GM12878 (cell line): ENCODE measurements around the gene RNPEP. TPM values are rescaled to one million over a fixed set of nuclear protein-coding genes. Genes with fewer than 3 reads are reported as not detected.

Experiments used
- ATAC-seq: fragments of 200-7000 bp; cut with Tn5 transposase; 3 replicates; pipeline ENCODE4 v1.9.1; 2020; ENCODE audit warnings: mild to moderate bottlenecking, moderate library complexity
- BruUV-seq: library from RNA; stranded (reverse); fragments of 400-500 nt; replicated peaks from 2 replicates; lab custom pipeline; 2021; lab: Mats Ljungman, UMichigan
- CTCF ChIA-PET: fragments of 300-600 bp; sonication (Branson Sonifier 250); formaldehyde crosslinking; extraction: SDS; loops from one replicate; lab custom pipeline; 2021; ENCODE audit warnings: inconsistent platforms; lab: Yijun Ruan, JAX
- POLR2A ChIA-PET: fragments of 350-600 bp; formaldehyde crosslinking; extraction: SDS; loops from one replicate; lab custom pipeline; 2021; ENCODE audit warnings: inconsistent platforms; lab: Charles Lee
- RAD21 ChIA-PET: fragments of 300-600 bp; sonication (Branson Sonifier 250); formaldehyde crosslinking; loops from one replicate; lab custom pipeline; 2023; ENCODE audit warnings: antibody characterized with exemption; ENCODE audit not compliant: unreplicated experiment; lab: Charles Lee
- SMC1A ChIA-PET: fragments of 300-600 bp; sonication (Branson Sonifier 250); formaldehyde crosslinking; loops from one replicate; lab custom pipeline; 2023; ENCODE audit not compliant: unreplicated experiment, uncharacterized antibody; lab: Charles Lee
- DNase-seq: peaks from one replicate; pipeline ENCODE4 v3.0.0-alpha.2; 2011; ENCODE audit warnings: low read depth, low spot score
- FAIRE-seq: peaks from 3 replicates; lab custom pipeline; 2011; peaks lifted over from hg19 to GRCh38; lab: Jason Lieb, UNC
- H2AFZ ChIP-seq: 2 replicates; pipeline ENCODE4 v1.6.0; 2011; ENCODE audit warnings: low read depth, low read length, control low read depth; ENCODE audit not compliant: control insufficient read depth
- H3K27ac ChIP-seq: 2 replicates; pipeline ENCODE4 v1.5.1; 2011; ENCODE audit warnings: control low read depth; ENCODE audit not compliant: control insufficient read depth, insufficient read depth
- H3K27me3 ChIP-seq, 2 experiments: replicated peaks in 1 of 2; 2 replicates each; pipeline versions ENCODE4 v1.6.0 to v1.6.1; 2011; ENCODE audit warnings: low read length in 1 of 2; ENCODE audit not compliant: control insufficient read depth in 2 of 2, insufficient read depth in 2 of 2
- H3K36me3 ChIP-seq, 2 experiments: 2 replicates each; pipeline ENCODE4 v1.5.1; 2011; ENCODE audit warnings: low read length in 1 of 2; ENCODE audit not compliant: control insufficient read depth in 2 of 2, insufficient read depth in 2 of 2
- H3K4me1 ChIP-seq: 2 replicates; pipeline ENCODE4 v1.6.1; 2011; ENCODE audit warnings: mild to moderate bottlenecking, low read length, moderate library complexity, mixed read lengths; ENCODE audit not compliant: control insufficient read depth, insufficient read depth
- H3K4me2 ChIP-seq: 2 replicates; pipeline ENCODE4 v1.6.0; 2011; ENCODE audit warnings: control low read depth; ENCODE audit not compliant: control insufficient read depth, insufficient read depth
- H3K4me3 ChIP-seq: fragments of 200-600 bp; sonication (generic); 2 replicates; pipeline ENCODE4 v1.5.1; 2016
- H3K79me2 ChIP-seq: 2 replicates; pipeline ENCODE4 v1.6.0; 2011; ENCODE audit warnings: low read length; ENCODE audit not compliant: control insufficient read depth, insufficient read depth
- H3K9ac ChIP-seq: 2 replicates; pipeline ENCODE4 v1.8.0; 2011; ENCODE audit warnings: low read length, control low read depth, mixed read lengths; ENCODE audit not compliant: control insufficient read depth, insufficient read depth
- H3K9me3 ChIP-seq: replicated peaks from 3 replicates; pipeline ENCODE4 v1.5.1; 2011; ENCODE audit warnings: mild to moderate bottlenecking, low read length; ENCODE audit not compliant: control insufficient read depth, insufficient read depth
- H4K20me1 ChIP-seq: 2 replicates; pipeline ENCODE4 v1.6.0; 2011; ENCODE audit not compliant: control insufficient read depth, insufficient read depth
- BACH1 ChIP-seq: fragments of 450-650 bp; IDR thresholded peaks from 2 replicates; pipeline ENCODE4 v1.6.1; 2017; ENCODE audit warnings: mild to moderate bottlenecking, borderline replicate concordance
- IRF3 ChIP-seq: fragments of 450-650 bp; IDR thresholded peaks from 2 replicates; pipeline ENCODE4 v1.6.1; 2014; ENCODE audit warnings: mild to moderate bottlenecking
- IRF4 ChIP-seq: IDR thresholded peaks from 2 replicates; pipeline ENCODE4 v1.6.1; 2011; ENCODE audit warnings: low read depth, low read length
- MTA2 ChIP-seq: fragments of 450-650 bp; IDR thresholded peaks from 2 replicates; pipeline ENCODE4 v1.6.1; 2016; ENCODE audit warnings: low read depth, mild to moderate bottlenecking, moderate library complexity
- NR2C2 ChIP-seq: IDR thresholded peaks from 2 replicates; pipeline ENCODE4 v1.6.1; 2011; ENCODE audit warnings: borderline replicate concordance, low read depth; ENCODE audit not compliant: control insufficient read depth, insufficient read length
- POLR2A ChIP-seq: IDR thresholded peaks from 2 replicates; pipeline ENCODE4 v1.6.1; 2011; ENCODE audit warnings: low read depth, mild to moderate bottlenecking, low read length
- RAD51 ChIP-seq: fragments of 450-650 bp; IDR thresholded peaks from 2 replicates; pipeline ENCODE4 v1.6.1; 2016; ENCODE audit warnings: moderate library complexity, mild to moderate bottlenecking, inconsistent platforms
- SKIL ChIP-seq: fragments of 450-650 bp; IDR thresholded peaks from 2 replicates; pipeline ENCODE4 v1.6.1; 2017; ENCODE audit warnings: mild to moderate bottlenecking, low read depth, inconsistent platforms; ENCODE audit not compliant: poor library complexity, severe bottlenecking
- SMARCA5 ChIP-seq: fragments of 450-650 bp; IDR thresholded peaks from 2 replicates; pipeline ENCODE4 v1.6.1; 2017; ENCODE audit warnings: mild to moderate bottlenecking
- SRF ChIP-seq, 2 experiments: IDR thresholded peaks; 2 replicates each; pipeline ENCODE4 v1.6.1; 2011; ENCODE audit warnings: low read depth in 2 of 2, low read length in 2 of 2, mild to moderate bottlenecking in 1 of 2, moderate library complexity in 1 of 2
- STAT3 ChIP-seq: IDR thresholded peaks from 2 replicates; pipeline ENCODE4 v1.6.1; 2011; ENCODE audit warnings: low read depth, low read length, improper control_type of control experiment
- YY1 ChIP-seq: IDR thresholded peaks from 2 replicates; pipeline ENCODE4 v1.6.1; 2011; ENCODE audit warnings: low read depth, mild to moderate bottlenecking, low read length
- ZNF207 ChIP-seq: fragments of 450-650 bp; IDR thresholded peaks from 2 replicates; pipeline ENCODE4 v1.6.1; 2014; ENCODE audit warnings: antibody characterized with exemption, mild to moderate bottlenecking, borderline replicate concordance
- ZNF384 ChIP-seq: IDR thresholded peaks from 2 replicates; pipeline ENCODE4 v1.6.1; 2012; ENCODE audit warnings: low read depth, mild to moderate bottlenecking, low read length, improper control_type of control experiment, borderline replicate concordance
- WGBS: methylation state at CpG from one replicate; pipeline ENCODE4 v1.1.6; 2016; ENCODE audit warnings: low lambda C conversion rate; ENCODE audit not compliant: insufficient replicate concordance, insufficient coverage; ENCODE audit errors: missing lambda C conversion rate; 5-methylcytosine and 5-hydroxymethylcytosine counted together
- in situ Hi-C: fragments of 300-500 bp; cut with MboI; formaldehyde crosslinking; loops from 9 replicates; pipeline ENCODE4 v1.14.3; 2018; ENCODE audit warnings: mixed read lengths
- intact Hi-C: fragments of 100-400 bp; cut with micrococcal nuclease; formaldehyde crosslinking; loops from one replicate; pipeline ENCODE4 v1.14.2; 2022; ENCODE audit not compliant: unreplicated experiment
- polyA plus RNA-seq, 11 experiments: library from polyadenylated mRNA; depleted of rRNA in 4 of 11; unstranded in 6 of 11; stranded (reverse) in 5 of 11; fragments of >200 nt; fragmentation: Nextera tagmentation in 4 of 11; fragmentation: Illumina TruSeq in 1 of 11; extraction: Ambion mirVana in 4 of 11; extraction: Trizol in 1 of 11; gene quantifications; 1 replicate in 1 of 11; 2 replicates in 10 of 11; pipeline versions ENCODE4 v1.2.1 to v1.2.3, GENCODE V29; 2011 to 2016; ENCODE audit warnings: inconsistent platforms in 2 of 11, missing spikeins in 2 of 11, low read depth in 1 of 11
- total RNA-seq, 4 experiments: library from RNA; depleted of rRNA in 3 of 4; stranded (reverse); fragments of >200 nt in 3 of 4; fragmentation: Illumina TruSeq in 1 of 4; extraction: Trizol in 1 of 4; gene quantifications; 2 replicates each; pipeline versions ENCODE4 v1.2.1 to v1.2.3, GENCODE V29; 2013 to 2021
- TF ChIP-seq, protein P1 (sequence below): fragments of 450-650 bp; formaldehyde crosslinking; IDR thresholded peaks from 2 replicates; pipeline ENCODE4 v1.4.0; 2020; ENCODE audit warnings: mild to moderate bottlenecking, moderate library complexity
- TF ChIP-seq, protein P2 (sequence below): IDR thresholded peaks from 2 replicates; pipeline ENCODE4 v1.6.1; 2012; ENCODE audit warnings: low read depth, low read length, improper control_type of control experiment
- TF ChIP-seq, protein P3 (sequence below): fragments of 150-350 bp; IDR thresholded peaks from 2 replicates; pipeline ENCODE4 v1.6.1; 2014; ENCODE audit warnings: mild to moderate bottlenecking, low read depth, low read length

The RNPEP gene
- total and polyA plus RNA-seq, 10 of the 15 experiments (the other 5 are each of a cell fraction or from before 2014, with no cell fraction given), result 18.3 to 68.2 (median 44.6) TPM

- Histone ChIP-seq H3K27ac (no peak overlapping the region), H3K36me3 (no peaks in the 10 kb centered on the region), H2AFZ (no peak overlapping the region), H3K9me3 (no peaks in the 10 kb centered on the region), H3K27me3 (no peaks in the 10 kb centered on the region), H4K20me1 (no peaks in the 10 kb centered on the region), H3K4me3 (no peak overlapping the region), H3K79me2 (no peaks in the 10 kb centered on the region), H3K4me1 (no peaks in the 10 kb centered on the region; the same call in 1 of the 2 replicates), H3K9ac (no peak overlapping the region), H3K4me2 (no peak overlapping the region)
- ChIA-PET RAD21 (interaction anchor here (0.5 to 1.6 kb wide), 2 partner anchors 14 to 196 kb away, joined by 3 read pairs; no protein-coding TSS in a partner anchor), CTCF (interaction anchor here (1.0 to 1.4 kb wide), 3 partner anchors 9 to 120 kb away, joined by 3 to 4 read pairs (median 3); no protein-coding TSS in a partner anchor), POLR2A (interaction anchor here (2.0 kb wide), 1 partner anchor 19 kb away, joined by 12 read pairs; no protein-coding TSS in a partner anchor), SMC1A (interaction anchor here (0.9 kb wide), 1 partner anchor 78 kb away, joined by 3 read pairs; no protein-coding TSS in a partner anchor)
- in situ Hi-C loops, result no loop called here
- ATAC-seq (no peak), FAIRE-seq (no peak), DNase-seq (no peak)
- 89% methylated on average over 3 of the region's 3 CpGs for WGBS
- intact Hi-C loops, result no loop called here
- no TSS peak for BruUV-seq
- no peak for TF ChIP-seq BACH1
- TF ChIP-seq MTA2, result no peak
- TF ChIP-seq NR2C2, result no peak
- no peak for TF ChIP-seq STAT3
- TF ChIP-seq SRF (IDR thresholded peaks at IDR 0.05; ENCODE audit: low read depth in 2 of 2, low read length in 2 of 2), result no peak
- TF ChIP-seq ZNF384, result no peak
- TF ChIP-seq ZNF207, result no peak
- no peak for TF ChIP-seq RAD51
- no peak for TF ChIP-seq IRF4
- TF ChIP-seq, protein P1, sequence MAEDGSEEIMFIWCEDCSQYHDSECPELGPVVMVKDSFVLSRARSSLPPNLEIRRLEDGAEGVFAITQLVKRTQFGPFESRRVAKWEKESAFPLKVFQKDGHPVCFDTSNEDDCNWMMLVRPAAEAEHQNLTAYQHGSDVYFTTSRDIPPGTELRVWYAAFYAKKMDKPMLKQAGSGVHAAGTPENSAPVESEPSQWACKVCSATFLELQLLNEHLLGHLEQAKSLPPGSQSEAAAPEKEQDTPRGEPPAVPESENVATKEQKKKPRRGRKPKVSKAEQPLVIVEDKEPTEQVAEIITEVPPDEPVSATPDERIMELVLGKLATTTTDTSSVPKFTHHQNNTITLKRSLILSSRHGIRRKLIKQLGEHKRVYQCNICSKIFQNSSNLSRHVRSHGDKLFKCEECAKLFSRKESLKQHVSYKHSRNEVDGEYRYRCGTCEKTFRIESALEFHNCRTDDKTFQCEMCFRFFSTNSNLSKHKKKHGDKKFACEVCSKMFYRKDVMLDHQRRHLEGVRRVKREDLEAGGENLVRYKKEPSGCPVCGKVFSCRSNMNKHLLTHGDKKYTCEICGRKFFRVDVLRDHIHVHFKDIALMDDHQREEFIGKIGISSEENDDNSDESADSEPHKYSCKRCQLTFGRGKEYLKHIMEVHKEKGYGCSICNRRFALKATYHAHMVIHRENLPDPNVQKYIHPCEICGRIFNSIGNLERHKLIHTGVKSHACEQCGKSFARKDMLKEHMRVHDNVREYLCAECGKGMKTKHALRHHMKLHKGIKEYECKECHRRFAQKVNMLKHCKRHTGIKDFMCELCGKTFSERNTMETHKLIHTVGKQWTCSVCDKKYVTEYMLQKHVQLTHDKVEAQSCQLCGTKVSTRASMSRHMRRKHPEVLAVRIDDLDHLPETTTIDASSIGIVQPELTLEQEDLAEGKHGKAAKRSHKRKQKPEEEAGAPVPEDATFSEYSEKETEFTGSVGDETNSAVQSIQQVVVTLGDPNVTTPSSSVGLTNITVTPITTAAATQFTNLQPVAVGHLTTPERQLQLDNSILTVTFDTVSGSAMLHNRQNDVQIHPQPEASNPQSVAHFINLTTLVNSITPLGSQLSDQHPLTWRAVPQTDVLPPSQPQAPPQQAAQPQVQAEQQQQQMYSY (CRISPR knock-in tag), result no peak
- TF ChIP-seq POLR2A, result no peak
- TF ChIP-seq, protein P2, sequence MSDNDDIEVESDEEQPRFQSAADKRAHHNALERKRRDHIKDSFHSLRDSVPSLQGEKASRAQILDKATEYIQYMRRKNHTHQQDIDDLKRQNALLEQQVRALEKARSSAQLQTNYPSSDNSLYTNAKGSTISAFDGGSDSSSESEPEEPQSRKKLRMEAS, result no peak
- no peak for TF ChIP-seq YY1
- TF ChIP-seq, protein P3, sequence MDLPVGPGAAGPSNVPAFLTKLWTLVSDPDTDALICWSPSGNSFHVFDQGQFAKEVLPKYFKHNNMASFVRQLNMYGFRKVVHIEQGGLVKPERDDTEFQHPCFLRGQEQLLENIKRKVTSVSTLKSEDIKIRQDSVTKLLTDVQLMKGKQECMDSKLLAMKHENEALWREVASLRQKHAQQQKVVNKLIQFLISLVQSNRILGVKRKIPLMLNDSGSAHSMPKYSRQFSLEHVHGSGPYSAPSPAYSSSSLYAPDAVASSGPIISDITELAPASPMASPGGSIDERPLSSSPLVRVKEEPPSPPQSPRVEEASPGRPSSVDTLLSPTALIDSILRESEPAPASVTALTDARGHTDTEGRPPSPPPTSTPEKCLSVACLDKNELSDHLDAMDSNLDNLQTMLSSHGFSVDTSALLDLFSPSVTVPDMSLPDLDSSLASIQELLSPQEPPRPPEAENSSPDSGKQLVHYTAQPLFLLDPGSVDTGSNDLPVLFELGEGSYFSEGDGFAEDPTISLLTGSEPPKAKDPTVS, result no peak
- no peak for TF ChIP-seq SMARCA5
- no peak for TF ChIP-seq IRF3
- no peak for TF ChIP-seq SKIL
These were observed 33.2 kb downstream of the RNPEP start for GRCh38 chr1:202015662-202015937.
